KMS-11 (cell line): ENCODE measurements around the gene MESP2.

ENCODE experiments used
- H2AFZ ChIP-seq: fragments of 200-600 bp; sonication (generic); 2 replicates; pipeline ENCODE4 v1.6.1; 2016; ENCODE audit warnings: antibody characterized with exemption, mixed run types, low read depth
- H3K27ac ChIP-seq: fragments of 200-600 bp; sonication (generic); 2 replicates; pipeline ENCODE4 v1.6.1; 2016; ENCODE audit warnings: mild to moderate bottlenecking, mixed run types
- H3K27me3 ChIP-seq: fragments of 200-600 bp; sonication (generic); 2 replicates; pipeline ENCODE4 v1.6.1; 2017; ENCODE audit warnings: mild to moderate bottlenecking, low read depth, mixed run types, moderate library complexity; ENCODE audit not compliant: insufficient read depth
- H3K36me3 ChIP-seq: fragments of 200-600 bp; sonication (generic); 2 replicates; pipeline ENCODE4 v1.6.1; 2017; ENCODE audit warnings: mild to moderate bottlenecking, mixed run types; ENCODE audit not compliant: insufficient read depth
- H3K4me1 ChIP-seq: fragments of 200-600 bp; sonication (generic); 2 replicates; pipeline ENCODE4 v1.6.1; 2016; ENCODE audit warnings: mild to moderate bottlenecking, low read depth, mixed run types; ENCODE audit not compliant: poor library complexity, severe bottlenecking
- H3K4me2 ChIP-seq: fragments of 200-600 bp; sonication (generic); 2 replicates; pipeline ENCODE4 v1.7.0; 2016; ENCODE audit warnings: mild to moderate bottlenecking, mixed run types
- H3K4me3 ChIP-seq: fragments of 200-600 bp; sonication (generic); IDR thresholded peaks from 2 replicates; pipeline ENCODE4 v1.6.1; 2017; ENCODE audit warnings: low read depth, low read length, mixed read lengths; ENCODE audit not compliant: insufficient read depth
- H3K79me2 ChIP-seq: fragments of 200-600 bp; sonication (generic); 2 replicates; pipeline ENCODE4 v1.6.1; 2016; ENCODE audit warnings: low read depth, mixed run types; ENCODE audit not compliant: insufficient read depth
- H3K9ac ChIP-seq: fragments of 200-600 bp; sonication (generic); 2 replicates; pipeline ENCODE4 v1.6.1; 2016; ENCODE audit warnings: mild to moderate bottlenecking, mixed run types
- H4K20me1 ChIP-seq: fragments of 200-600 bp; sonication (generic); 2 replicates; pipeline ENCODE4 v1.6.1; 2016; ENCODE audit warnings: mild to moderate bottlenecking, mixed run types; ENCODE audit not compliant: insufficient read depth
- CTCF ChIP-seq: fragments of 200-600 bp; sonication (generic); conservative IDR thresholded peaks from 2 replicates; pipeline ENCODE4 v1.6.1; 2017; ENCODE audit warnings: low read depth, mild to moderate bottlenecking, antibody characterized with exemption, low read length, moderate library complexity, mixed read lengths

MESP2 gene

GRCh38 chr15:89794627-89795241, 18.6 kb downstream of the MESP2 start:
- no peak for TF ChIP-seq CTCF
- Histone ChIP-seq H3K9ac (no peak overlapping the region), H3K4me1 (no peaks in the 10 kb centered on the region), H3K27ac (no peak overlapping the region), H3K27me3 (no peaks in the 10 kb centered on the region), H3K79me2 (no peaks in the 10 kb centered on the region), H3K4me3 (no peak overlapping the region), H4K20me1 (no peaks in the 10 kb centered on the region), H3K4me2 (no peak overlapping the region), H3K36me3 (no peaks in the 10 kb centered on the region), H2AFZ (no peak overlapping the region)

- no peak overlapping the region for H3K4me2 ChIP-seq
- H3K9ac ChIP-seq = no peak overlapping the region
- no peaks in the 10 kb centered on the region for H3K4me1 ChIP-seq
- TF ChIP-seq CTCF = no peak
- no peaks in the 10 kb centered on the region for H3K36me3 ChIP-seq
- H2AFZ ChIP-seq = no peak overlapping the region
- H3K79me2 ChIP-seq = no peaks in the 10 kb centered on the region
- H3K27ac ChIP-seq = no peak overlapping the region
- no peaks in the 10 kb centered on the region for H3K27me3 ChIP-seq
- H4K20me1 ChIP-seq = no peaks in the 10 kb centered on the region
- no peak overlapping the region for H3K4me3 ChIP-seq
Observed at GRCh38 chr15:89795996-89796395, 19.9 kb downstream of the MESP2 start.

GRCh38 chr15:89797678-89798201, 21.6 kb downstream of the MESP2 start:
- Histone ChIP-seq H4K20me1 (no peaks in the 10 kb centered on the region), H3K4me1 (no peaks in the 10 kb centered on the region), H3K27ac (no peak overlapping the region), H3K79me2 (no peaks in the 10 kb centered on the region), H3K4me3 (no peak overlapping the region), H3K4me2 (no peak overlapping the region), H3K36me3 (no peaks in the 10 kb centered on the region), H3K9ac (no peak overlapping the region), H2AFZ (no peak overlapping the region), H3K27me3 (no peaks in the 10 kb centered on the region)
- no peak for TF ChIP-seq CTCF

GRCh38 chr15:89799011-89799911, 23.1 kb downstream of the MESP2 start:
- H3K27ac ChIP-seq = no peak overlapping the region
- no peaks in the 10 kb centered on the region for H3K36me3 ChIP-seq
- no peaks in the 10 kb centered on the region for H3K79me2 ChIP-seq

More at GRCh38 chr15:89799011-89799911, 23.1 kb downstream of the MESP2 start:
- no peak overlapping the region for H2AFZ ChIP-seq
- H3K4me3 ChIP-seq = no peak overlapping the region
- no peaks in the 10 kb centered on the region for H3K27me3 ChIP-seq
- no peak overlapping the region for H3K4me2 ChIP-seq
- no peak overlapping the region for H3K9ac ChIP-seq
- no peaks in the 10 kb centered on the region for H3K4me1 ChIP-seq
- no peak for TF ChIP-seq CTCF
- no peaks in the 10 kb centered on the region for H4K20me1 ChIP-seq
